ENCODE results near the gene KMT2E. TPM values are rescaled to one million over a fixed set of nuclear protein-coding genes. Genes with fewer than 3 reads are reported as not detected.

KMT2E gene
- total and polyA plus RNA-seq, 2 donors (not counting 3 experiments of a cell fraction or from before 2014, with no cell fraction given) = 19.0 to 74.8 TPM

GRCh38 chr7:104992306-104992705, 21.7 kb upstream of the KMT2E start:
- no peaks in the 10 kb centered on the region for H3K27me3 ChIP-seq (ENCODE audit: control insufficient read depth in 2 of 2, insufficient read depth in 2 of 2, low read length in 2 of 2)
- peaks cover 17% of the 10 kb centered on the region for H3K4me1 ChIP-seq (ENCODE audit: control insufficient read depth, extremely low read depth, insufficient read depth, low read length)
- dilution Hi-C loops (cut with MboI; ENCODE audit: extremely low pct_ligation_motif_present, low sequenced_read_pairs) (no loop called here), intact Hi-C loops (cut with micrococcal nuclease) (no loop called here)
- H3K79me2 ChIP-seq (ENCODE audit: control insufficient read depth, insufficient read depth, low read length) = peaks cover 75% of the 10 kb centered on the region
- peaks cover 11% of the 10 kb centered on the region for H4K20me1 ChIP-seq (replicated peaks; ENCODE audit: control insufficient read depth, extremely low read depth, insufficient read depth, low read length)
- no peak overlapping the region for H3K4me3 ChIP-seq (replicated peaks in 1 of 3; ENCODE audit: insufficient read depth in 1 of 3, low read depth in 1 of 3, low read length in 3 of 3)
- peaks cover 0 to 7% of the 10 kb centered on the region in 2 experiments for H3K36me3 ChIP-seq (ENCODE audit: control insufficient read depth in 2 of 2, extremely low read depth in 1 of 2, insufficient read depth in 2 of 2, low read length in 2 of 2)
- H3K9ac ChIP-seq (replicated peaks; ENCODE audit: extremely low read depth, insufficient read depth, low read length) = no peak overlapping the region
- FAIRE-seq (no peak), DNase-seq (ENCODE audit: low read depth, low spot score) (no peak)
- no peak overlapping the region for H3K4me2 ChIP-seq (ENCODE audit: insufficient read depth, low read length)
- ChIA-PET POLR2A (interaction anchor here (1.1 kb wide), 1 partner anchor 15 kb away, joined by 3 read pairs; no protein-coding TSS in a partner anchor), CTCF (interaction anchor here (1.0 to 1.9 kb wide), 3 partner anchors 9 to 13 kb away, joined by 3 to 6 read pairs (median 4); no protein-coding TSS in a partner anchor)
- no peaks in the 10 kb centered on the region for H3K9me1 ChIP-seq (replicated peaks; ENCODE audit: control insufficient read depth, extremely low read depth, insufficient read depth, low read length)
- no peak overlapping the region for H3K27ac ChIP-seq (ENCODE audit: insufficient read depth, low read depth, low read length)
- TF ChIP-seq POLR2AphosphoS5 (IDR thresholded peaks at IDR 0.05; ENCODE audit: insufficient read depth, low read depth, low read length) (no peak), MYC (IDR thresholded peaks at IDR 0.05; ENCODE audit: low read depth, low read length) (no peak), JUN (IDR thresholded peaks at IDR 0.05; ENCODE audit: borderline replicate concordance, insufficient read depth, insufficient read length, low read depth) (no peak), POLR2A (IDR thresholded peaks at IDR 0.05; ENCODE audit: low read depth, low read length) (no peak), EZH2 (IDR thresholded peaks at IDR 0.05; ENCODE audit: borderline replicate concordance, low read depth, low read length, severe bottlenecking) (no peak), GATA2 (IDR thresholded peaks at IDR 0.05; ENCODE audit: insufficient read depth, insufficient read length, low read depth, low read length) (no peak), MAX (IDR thresholded peaks at IDR 0.05; ENCODE audit: insufficient read depth, insufficient read length) (no peak)
- BruUV-seq (replicated peaks) = no TSS peak
- H3K9me3 ChIP-seq (replicated peaks; ENCODE audit: control insufficient read depth, insufficient read depth, low read length) = no peaks in the 10 kb centered on the region
- no peak overlapping the region for H2AFZ ChIP-seq (ENCODE audit: low read depth, low read length)

GRCh38 chr7:104993217-104993862, 20.7 kb upstream of the KMT2E start:
- FAIRE-seq (no peak), DNase-seq (ENCODE audit: low read depth, low spot score) (no peak)
- H3K9me1 ChIP-seq (replicated peaks; ENCODE audit: control insufficient read depth, extremely low read depth, insufficient read depth, low read length) = no peaks in the 10 kb centered on the region
- TF ChIP-seq FOS (IDR thresholded peaks at IDR 0.05; ENCODE audit: borderline replicate concordance, insufficient read depth, low read length) (no peak), GATA2 (IDR thresholded peaks at IDR 0.05; ENCODE audit: insufficient read depth, insufficient read length, low read depth, low read length) (no peak), POLR2AphosphoS5 (IDR thresholded peaks at IDR 0.05; ENCODE audit: insufficient read depth, low read depth, low read length) (no peak), MAX (IDR thresholded peaks at IDR 0.05; ENCODE audit: insufficient read depth, insufficient read length) (no peak), POLR2A (IDR thresholded peaks at IDR 0.05; ENCODE audit: low read depth, low read length) (no peak), MYC (IDR thresholded peaks at IDR 0.05; ENCODE audit: low read depth, low read length) (no peak), JUN (IDR thresholded peaks at IDR 0.05; ENCODE audit: borderline replicate concordance, insufficient read depth, insufficient read length, low read depth) (no peak), EZH2 (IDR thresholded peaks at IDR 0.05; ENCODE audit: borderline replicate concordance, low read depth, low read length, severe bottlenecking) (no peak)
- TF ChIP-seq, protein P1, sequence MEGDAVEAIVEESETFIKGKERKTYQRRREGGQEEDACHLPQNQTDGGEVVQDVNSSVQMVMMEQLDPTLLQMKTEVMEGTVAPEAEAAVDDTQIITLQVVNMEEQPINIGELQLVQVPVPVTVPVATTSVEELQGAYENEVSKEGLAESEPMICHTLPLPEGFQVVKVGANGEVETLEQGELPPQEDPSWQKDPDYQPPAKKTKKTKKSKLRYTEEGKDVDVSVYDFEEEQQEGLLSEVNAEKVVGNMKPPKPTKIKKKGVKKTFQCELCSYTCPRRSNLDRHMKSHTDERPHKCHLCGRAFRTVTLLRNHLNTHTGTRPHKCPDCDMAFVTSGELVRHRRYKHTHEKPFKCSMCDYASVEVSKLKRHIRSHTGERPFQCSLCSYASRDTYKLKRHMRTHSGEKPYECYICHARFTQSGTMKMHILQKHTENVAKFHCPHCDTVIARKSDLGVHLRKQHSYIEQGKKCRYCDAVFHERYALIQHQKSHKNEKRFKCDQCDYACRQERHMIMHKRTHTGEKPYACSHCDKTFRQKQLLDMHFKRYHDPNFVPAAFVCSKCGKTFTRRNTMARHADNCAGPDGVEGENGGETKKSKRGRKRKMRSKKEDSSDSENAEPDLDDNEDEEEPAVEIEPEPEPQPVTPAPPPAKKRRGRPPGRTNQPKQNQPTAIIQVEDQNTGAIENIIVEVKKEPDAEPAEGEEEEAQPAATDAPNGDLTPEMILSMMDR (IDR thresholded peaks at IDR 0.05; ENCODE audit: extremely low read depth in 1 of 2, insufficient read depth in 1 of 2, low read depth in 1 of 2, low read length in 2 of 2) = no peak
- H3K27me3 ChIP-seq (ENCODE audit: control insufficient read depth in 2 of 2, insufficient read depth in 2 of 2, low read length in 2 of 2) = no peaks in the 10 kb centered on the region
- peaks cover 17% of the 10 kb centered on the region for H3K4me1 ChIP-seq (ENCODE audit: control insufficient read depth, extremely low read depth, insufficient read depth, low read length)
- H4K20me1 ChIP-seq (replicated peaks; ENCODE audit: control insufficient read depth, extremely low read depth, insufficient read depth, low read length) = peaks cover 15% of the 10 kb centered on the region
- ChIA-PET POLR2A (no interaction called here), CTCF (interaction anchor here (0.7 to 1.7 kb wide), 3 partner anchors 8 to 12 kb away, joined by 3 to 4 read pairs (median 3); no protein-coding TSS in a partner anchor)
- H3K79me2 ChIP-seq (ENCODE audit: control insufficient read depth, insufficient read depth, low read length) = peaks cover 80% of the 10 kb centered on the region
- H3K36me3 ChIP-seq (ENCODE audit: control insufficient read depth in 2 of 2, extremely low read depth in 1 of 2, insufficient read depth in 2 of 2, low read length in 2 of 2) = peaks cover 0 to 7% of the 10 kb centered on the region in 2 experiments
- intact Hi-C loops (cut with micrococcal nuclease) (no loop called here), dilution Hi-C loops (cut with MboI; ENCODE audit: extremely low pct_ligation_motif_present, low sequenced_read_pairs) (no loop called here)
- H3K9ac ChIP-seq (replicated peaks; ENCODE audit: extremely low read depth, insufficient read depth, low read length) = no peak overlapping the region
- H2AFZ ChIP-seq (ENCODE audit: low read depth, low read length) = no peak overlapping the region
- no peak overlapping the region for H3K27ac ChIP-seq (ENCODE audit: insufficient read depth, low read depth, low read length)
- no TSS peak for BruUV-seq (replicated peaks)
- no peaks in the 10 kb centered on the region for H3K9me3 ChIP-seq (replicated peaks; ENCODE audit: control insufficient read depth, insufficient read depth, low read length)
- H3K4me3 ChIP-seq (replicated peaks in 1 of 3; ENCODE audit: insufficient read depth in 1 of 3, low read depth in 1 of 3, low read length in 3 of 3) = no peak overlapping the region
- no peak overlapping the region for H3K4me2 ChIP-seq (ENCODE audit: insufficient read depth, low read length)

Measured in endothelial cell of umbilical vein (primary cell).